CD14-positive monocyte (primary cell): ENCODE measurements around the gene CLDN24. TPM values are rescaled to one million over a fixed set of nuclear protein-coding genes. Genes with fewer than 3 reads are reported as not detected.

Experiments
- DNase-seq, 3 donors: peaks; one replicate each; pipeline ENCODE4 v3.0.0-alpha.2; 2011 to 2022
- H2AFZ ChIP-seq: 2 replicates; pipeline ENCODE4 v1.6.0; 2012; ENCODE audit warnings: mild to moderate bottlenecking, low read depth, low read length, inconsistent platforms; ENCODE audit not compliant: insufficient read depth, poor library complexity, severe bottlenecking
- H3K27ac ChIP-seq, 2 donors: 1 replicate in 1 of 2; 2 replicates in 1 of 2; pipeline ENCODE4 v1.5.1; 2012 to 2013; ENCODE audit warnings: low read length in 2 of 2, control low read depth in 1 of 2, inconsistent platforms in 1 of 2, low read depth in 1 of 2, mild to moderate bottlenecking in 1 of 2
- H3K27me3 ChIP-seq, 2 donors: one replicate each; pipeline versions ENCODE4 v1.6.0 to v1.6.1; 2011 to 2013; ENCODE audit warnings: low read length in 2 of 2; ENCODE audit not compliant: control insufficient read depth in 2 of 2, insufficient read depth in 2 of 2
- H3K36me3 ChIP-seq, 2 donors: replicated peaks in 1 of 2; 1 replicate in 1 of 2; 2 replicates in 1 of 2; pipeline versions ENCODE4 v1.5.1 to v1.6.1; 2012 to 2013; ENCODE audit warnings: low read length in 2 of 2, control low read depth in 1 of 2, inconsistent platforms in 1 of 2, mild to moderate bottlenecking in 1 of 2; ENCODE audit not compliant: insufficient read depth in 2 of 2, control insufficient read depth in 1 of 2
- H3K4me1 ChIP-seq, 2 donors: 1 replicate in 1 of 2; 2 replicates in 1 of 2; pipeline versions ENCODE4 v1.5.1 to v1.6.1; 2012 to 2013; ENCODE audit warnings: low read length in 2 of 2, control low read depth in 1 of 2, inconsistent platforms in 1 of 2, mild to moderate bottlenecking in 1 of 2, moderate library complexity in 1 of 2; ENCODE audit not compliant: insufficient read depth in 2 of 2, control insufficient read depth in 1 of 2
- H3K4me2 ChIP-seq: replicated peaks from 2 replicates; pipeline ENCODE3; 2012; ENCODE audit warnings: low read length, moderate library complexity, mild to moderate bottlenecking; ENCODE audit not compliant: poor library complexity, severe bottlenecking; ENCODE audit errors: extremely low read depth
- H3K4me3 ChIP-seq, 3 experiments: fragments of 200-600 bp in 1 of 3; sonication (generic) in 1 of 3; replicated peaks in 1 of 3; 1 replicate in 2 of 3; 2 replicates in 1 of 3; pipeline ENCODE4 v1.5.1; 2011 to 2013; ENCODE audit warnings: low read length in 3 of 3, mild to moderate bottlenecking in 3 of 3, control low read depth in 2 of 3, low read depth in 2 of 3, inconsistent platforms in 1 of 3, moderate library complexity in 1 of 3
- H3K79me2 ChIP-seq: 2 replicates; pipeline ENCODE4 v1.6.0; 2012; ENCODE audit warnings: mild to moderate bottlenecking, control low read depth, inconsistent platforms, low read length, moderate library complexity; ENCODE audit not compliant: insufficient read depth
- H3K9ac ChIP-seq: 2 replicates; pipeline ENCODE4 v1.6.0; 2017; ENCODE audit warnings: low read length, mild to moderate bottlenecking; ENCODE audit not compliant: insufficient read depth, poor library complexity, severe bottlenecking
- H3K9me3 ChIP-seq, 2 donors: replicated peaks in 1 of 2; 1 replicate in 1 of 2; 2 replicates in 1 of 2; pipeline versions ENCODE4 v1.5.1 to v1.6.1; 2012 to 2013; ENCODE audit warnings: low read length in 2 of 2, control low read depth in 1 of 2; ENCODE audit not compliant: control insufficient read depth in 1 of 2, insufficient read depth in 1 of 2
- H4K20me1 ChIP-seq: 2 replicates; pipeline ENCODE4 v1.6.0; 2012; ENCODE audit warnings: mild to moderate bottlenecking, low read length, control low read depth, moderate library complexity; ENCODE audit not compliant: insufficient read depth
- H3K27ac Mint-ChIP-seq, 7 donors: one replicate each; pipeline ENCODE4 v1.8.0; 2020; ENCODE audit warnings: mild to moderate bottlenecking in 7 of 7, mixed read lengths in 7 of 7, moderate library complexity in 6 of 7, inconsistent platforms in 2 of 7
- H3K27me3 Mint-ChIP-seq, 3 donors: one replicate each; pipeline ENCODE4 v1.8.0; 2021 to 2022; ENCODE audit warnings: low read depth in 3 of 3, mild to moderate bottlenecking in 3 of 3, mixed read lengths in 3 of 3, moderate library complexity in 3 of 3, inconsistent platforms in 1 of 3
- H3K36me3 Mint-ChIP-seq, 2 donors: one replicate each; pipeline ENCODE4 v1.8.0; 2020; ENCODE audit warnings: mixed read lengths in 2 of 2, inconsistent platforms in 1 of 2, mild to moderate bottlenecking in 1 of 2
- H3K4me1 Mint-ChIP-seq: one replicate; pipeline ENCODE4 v1.8.0; 2020; ENCODE audit warnings: mild to moderate bottlenecking, mixed read lengths
- H3K4me3 Mint-ChIP-seq, 2 donors: one replicate each; pipeline ENCODE4 v1.8.0; 2020; ENCODE audit warnings: mild to moderate bottlenecking in 2 of 2, mixed read lengths in 2 of 2, moderate library complexity in 1 of 2
- H3K9me3 Mint-ChIP-seq, 7 donors: one replicate each; pipeline ENCODE4 v1.8.0; 2020 to 2022; ENCODE audit warnings: mixed read lengths in 7 of 7, mild to moderate bottlenecking in 6 of 7, moderate library complexity in 6 of 7, inconsistent platforms in 2 of 7
- WGBS: methylation state at CpG from one replicate; pipeline ENCODE4 v1.1.5; 2013; ENCODE audit warnings: missing lambda C conversion rate; ENCODE audit not compliant: insufficient coverage; 5-methylcytosine and 5-hydroxymethylcytosine counted together
- intact Hi-C, 2 donors: fragments of 100-400 bp; cut with micrococcal nuclease; formaldehyde crosslinking; loops; one replicate each; pipeline versions ENCODE4 v1.15.0 to v1.15.1; 2023
- polyA plus RNA-seq, 3 donors: library from polyadenylated mRNA; depleted of rRNA in 1 of 3; unstranded in 2 of 3; stranded (reverse) in 1 of 3; fragments of 300-500 nt in 2 of 3; fragments of >200 nt in 1 of 3; fragmentation: Illumina TruSeq in 2 of 3; gene quantifications; 1 replicate in 2 of 3; 2 replicates in 1 of 3; pipeline ENCODE4 v1.2.3, GENCODE V29; 2012 to 2021
- TF ChIP-seq, protein P1 (sequence below): fragments of 200-600 bp; IDR thresholded peaks from one replicate; pipeline ENCODE4 v1.8.0; 2022; ENCODE audit warnings: antibody characterized with exemption, mild to moderate bottlenecking

The CLDN24 gene
- polyA plus RNA-seq, 3 donors: not detected

DNA sequence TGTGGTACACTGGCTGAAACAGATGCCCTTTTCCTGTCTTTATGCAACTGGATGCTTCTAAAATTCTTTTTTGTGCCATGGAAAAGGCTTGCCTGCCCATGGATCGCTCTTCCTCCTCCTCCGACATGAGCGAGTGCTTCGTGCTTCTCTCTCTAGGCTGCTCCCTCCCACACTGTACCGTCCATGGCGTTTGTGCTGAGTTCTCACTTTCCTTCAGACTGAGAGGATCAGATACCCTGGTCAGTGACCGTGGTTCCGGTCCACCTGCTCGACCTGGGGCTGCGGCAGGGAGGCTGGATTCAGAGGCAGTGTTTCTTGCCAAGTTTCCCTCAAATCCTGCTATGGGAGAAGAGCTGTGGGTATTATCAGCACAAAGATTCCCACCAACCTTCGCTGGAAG is 10.2 kb upstream of the CLDN24 start:
- no peak overlapping the region for H3K4me3 ChIP-seq
- no peak overlapping the region for H3K27ac ChIP-seq
- no peaks in the 10 kb centered on the region for H4K20me1 ChIP-seq
- no peaks in the 10 kb centered on the region for H3K79me2 ChIP-seq
- Mint-ChIP-seq H3K36me3 (no peaks in the 10 kb centered on the region), H3K9me3 (peaks cover 0 to 2% (median 0%) of the 10 kb centered on the region in 7 donors), H3K4me3 (no peak overlapping the region), H3K27me3 (peaks cover 2 to 7% (median 6%) of the 10 kb centered on the region in 3 donors), H3K4me1 (peaks cover 2% of the 10 kb centered on the region), H3K27ac (peak overlapping the region in 1 of 7 donors; percentile 1)
- no peaks in the 10 kb centered on the region for H3K9me3 ChIP-seq
- H2AFZ ChIP-seq: no peak overlapping the region
- H3K9ac ChIP-seq: no peak overlapping the region
- no peaks in the 10 kb centered on the region for H3K36me3 ChIP-seq
- no peak overlapping the region for H3K4me2 ChIP-seq
- DNase-seq: no peak
- TF ChIP-seq, protein P1, sequence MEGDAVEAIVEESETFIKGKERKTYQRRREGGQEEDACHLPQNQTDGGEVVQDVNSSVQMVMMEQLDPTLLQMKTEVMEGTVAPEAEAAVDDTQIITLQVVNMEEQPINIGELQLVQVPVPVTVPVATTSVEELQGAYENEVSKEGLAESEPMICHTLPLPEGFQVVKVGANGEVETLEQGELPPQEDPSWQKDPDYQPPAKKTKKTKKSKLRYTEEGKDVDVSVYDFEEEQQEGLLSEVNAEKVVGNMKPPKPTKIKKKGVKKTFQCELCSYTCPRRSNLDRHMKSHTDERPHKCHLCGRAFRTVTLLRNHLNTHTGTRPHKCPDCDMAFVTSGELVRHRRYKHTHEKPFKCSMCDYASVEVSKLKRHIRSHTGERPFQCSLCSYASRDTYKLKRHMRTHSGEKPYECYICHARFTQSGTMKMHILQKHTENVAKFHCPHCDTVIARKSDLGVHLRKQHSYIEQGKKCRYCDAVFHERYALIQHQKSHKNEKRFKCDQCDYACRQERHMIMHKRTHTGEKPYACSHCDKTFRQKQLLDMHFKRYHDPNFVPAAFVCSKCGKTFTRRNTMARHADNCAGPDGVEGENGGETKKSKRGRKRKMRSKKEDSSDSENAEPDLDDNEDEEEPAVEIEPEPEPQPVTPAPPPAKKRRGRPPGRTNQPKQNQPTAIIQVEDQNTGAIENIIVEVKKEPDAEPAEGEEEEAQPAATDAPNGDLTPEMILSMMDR: no peak
- no peaks in the 10 kb centered on the region for H3K4me1 ChIP-seq
- H3K27me3 ChIP-seq: no peaks in the 10 kb centered on the region
- WGBS: 88% methylated on average over 6 of the region's 11 CpGs
- intact Hi-C loops: no loop called here

DNA sequence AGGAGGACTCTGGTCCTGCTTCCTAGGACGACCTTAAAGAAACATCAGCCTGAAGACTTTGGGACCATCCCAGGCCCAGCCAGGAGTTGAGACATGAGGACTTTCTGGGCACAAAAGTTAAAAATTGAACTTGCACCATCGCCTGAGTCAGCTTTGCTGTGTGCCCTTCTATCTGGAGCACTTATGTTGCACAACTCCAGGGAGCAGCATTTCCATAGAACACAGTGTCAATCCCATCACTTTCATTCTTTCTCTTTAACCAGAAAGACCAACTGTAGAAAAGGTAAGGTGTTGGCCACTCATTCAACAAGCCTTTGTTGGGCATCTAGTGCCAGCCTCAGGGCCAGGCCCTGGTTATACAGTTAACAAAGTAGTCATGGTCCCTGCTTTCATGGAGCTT is 8.6 kb upstream of the CLDN24 start:
- TF ChIP-seq, protein P1: no peak

More for the DNA sequence above, 8.6 kb upstream of the CLDN24 start:
- Histone ChIP-seq H3K4me2 (no peak overlapping the region), H2AFZ (no peak overlapping the region), H3K27me3 (no peaks in the 10 kb centered on the region), H3K4me1 (no peaks in the 10 kb centered on the region), H3K36me3 (no peaks in the 10 kb centered on the region), H3K4me3 (no peak overlapping the region), H3K79me2 (no peaks in the 10 kb centered on the region), H4K20me1 (no peaks in the 10 kb centered on the region), H3K9me3 (no peaks in the 10 kb centered on the region), H3K9ac (no peak overlapping the region), H3K27ac (no peak overlapping the region)
- Mint-ChIP-seq H3K4me1 (peaks cover 2% of the 10 kb centered on the region), H3K27ac (no peak overlapping the region), H3K9me3 (peaks cover 0 to 4% (median 0%) of the 10 kb centered on the region in 7 donors), H3K4me3 (no peak overlapping the region), H3K36me3 (no peaks in the 10 kb centered on the region), H3K27me3 (peaks cover 2 to 9% (median 6%) of the 10 kb centered on the region in 3 donors)
- DNase-seq: no peak
- intact Hi-C loops: no loop called here
- WGBS: 89% methylated on average over 2 of the region's 2 CpGs
